ENCODE data around the gene KIF26A. TPM values are rescaled to one million over a fixed set of nuclear protein-coding genes. Genes with fewer than 3 reads are reported as not detected.

The KIF26A gene
- total RNA-seq, 1 donor from 2014 or later, result 5.9 TPM

DNA sequence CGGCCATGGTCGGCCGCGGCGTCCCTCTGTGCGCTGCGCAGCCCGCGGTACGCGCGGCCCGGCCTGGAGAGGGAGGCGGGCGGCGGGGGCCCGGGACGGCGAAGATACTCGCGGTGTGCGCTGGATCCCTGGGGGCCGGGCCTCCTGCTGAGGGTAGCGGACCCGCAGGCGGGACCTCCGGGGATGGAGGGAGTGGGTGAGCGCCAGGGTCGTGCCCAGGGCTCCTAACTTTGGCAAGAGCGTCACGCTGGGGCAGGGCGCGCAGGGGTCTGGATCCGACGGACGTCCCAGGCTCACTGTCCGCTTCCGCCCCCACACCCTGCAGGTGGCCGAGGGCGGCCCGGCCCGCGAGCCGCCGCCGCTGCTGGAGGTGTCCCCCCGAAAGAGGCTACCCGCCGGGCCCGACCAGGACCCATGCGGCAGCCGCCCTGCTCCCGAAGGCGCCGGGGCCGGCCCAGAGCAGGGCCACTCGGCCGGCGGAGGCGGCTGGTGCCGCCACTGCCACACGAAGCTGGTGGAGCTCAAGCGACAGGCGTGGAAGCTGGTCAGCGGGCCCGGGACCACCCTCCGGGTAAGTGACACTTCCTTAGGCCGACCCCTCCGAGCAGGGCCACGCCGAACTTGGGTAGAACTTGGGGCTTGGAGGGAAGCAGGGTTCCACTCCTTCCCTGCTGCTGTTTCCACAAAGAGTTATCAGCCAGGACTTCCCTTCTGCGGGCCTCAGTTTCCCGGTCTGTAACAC is 502 bp downstream of the KIF26A start:
- H3K27ac ChIP-seq, result no peak overlapping the region
- no peaks in the 10 kb centered on the region for H3K9me3 ChIP-seq
- ATAC-seq (no peak), DNase-seq (peak; percentile 63)
- H3K4me1 ChIP-seq, result peaks cover 30% of the 10 kb centered on the region
- peaks cover 64% of the 10 kb centered on the region for H3K27me3 ChIP-seq
- intact Hi-C loops (cut with DNase I), result loop anchor here (10.0 kb wide), 1 partner anchor 426 kb away; no protein-coding TSS in a partner anchor
- H3K4me3 ChIP-seq, result peak overlapping the region; percentile 55
- TF ChIP-seq, protein P1, sequence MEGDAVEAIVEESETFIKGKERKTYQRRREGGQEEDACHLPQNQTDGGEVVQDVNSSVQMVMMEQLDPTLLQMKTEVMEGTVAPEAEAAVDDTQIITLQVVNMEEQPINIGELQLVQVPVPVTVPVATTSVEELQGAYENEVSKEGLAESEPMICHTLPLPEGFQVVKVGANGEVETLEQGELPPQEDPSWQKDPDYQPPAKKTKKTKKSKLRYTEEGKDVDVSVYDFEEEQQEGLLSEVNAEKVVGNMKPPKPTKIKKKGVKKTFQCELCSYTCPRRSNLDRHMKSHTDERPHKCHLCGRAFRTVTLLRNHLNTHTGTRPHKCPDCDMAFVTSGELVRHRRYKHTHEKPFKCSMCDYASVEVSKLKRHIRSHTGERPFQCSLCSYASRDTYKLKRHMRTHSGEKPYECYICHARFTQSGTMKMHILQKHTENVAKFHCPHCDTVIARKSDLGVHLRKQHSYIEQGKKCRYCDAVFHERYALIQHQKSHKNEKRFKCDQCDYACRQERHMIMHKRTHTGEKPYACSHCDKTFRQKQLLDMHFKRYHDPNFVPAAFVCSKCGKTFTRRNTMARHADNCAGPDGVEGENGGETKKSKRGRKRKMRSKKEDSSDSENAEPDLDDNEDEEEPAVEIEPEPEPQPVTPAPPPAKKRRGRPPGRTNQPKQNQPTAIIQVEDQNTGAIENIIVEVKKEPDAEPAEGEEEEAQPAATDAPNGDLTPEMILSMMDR (IDR thresholded peaks at IDR 0.05), result no peak
- H3K36me3 ChIP-seq, result no peaks in the 10 kb centered on the region

- peak overlapping the region; percentile 55 for H3K4me3 ChIP-seq
- peaks cover 30% of the 10 kb centered on the region for H3K4me1 ChIP-seq
- intact Hi-C loops (cut with DNase I), result loop anchor here (10.0 kb wide), 1 partner anchor 425 kb away; no protein-coding TSS in a partner anchor
- no peaks in the 10 kb centered on the region for H3K9me3 ChIP-seq
- TF ChIP-seq, protein P1 (IDR thresholded peaks at IDR 0.05), result no peak
- peak; percentile 53 for DNase-seq
- H3K27me3 ChIP-seq, result peaks cover 57% of the 10 kb centered on the region
- no peak overlapping the region for H3K27ac ChIP-seq
- H3K36me3 ChIP-seq, result no peaks in the 10 kb centered on the region
- no peak for ATAC-seq
These were observed 1.2 kb downstream of the KIF26A start for GRCh38 chr14:104139460-104140212.

GRCh38 chr14:104140213-104140462 is 1.8 kb downstream of the KIF26A start:
- no peaks in the 10 kb centered on the region for H3K9me3 ChIP-seq
- H3K27me3 ChIP-seq, result peaks cover 52% of the 10 kb centered on the region
- H3K4me3 ChIP-seq, result peak overlapping the region; percentile 55
- no peak overlapping the region for H3K27ac ChIP-seq
- peaks cover 30% of the 10 kb centered on the region for H3K4me1 ChIP-seq
- peak; percentile 57 for DNase-seq
- ATAC-seq, result no peak
- no peaks in the 10 kb centered on the region for H3K36me3 ChIP-seq
- TF ChIP-seq, protein P1 (IDR thresholded peaks at IDR 0.05), result no peak
- intact Hi-C loops (cut with DNase I), result no loop called here

GRCh38 chr14:104140463-104141331 is 2.3 kb downstream of the KIF26A start:
- Histone ChIP-seq H3K27me3 (peaks cover 46% of the 10 kb centered on the region), H3K9me3 (no peaks in the 10 kb centered on the region), H3K27ac (no peak overlapping the region), H3K36me3 (no peaks in the 10 kb centered on the region), H3K4me3 (peak overlapping the region; percentile 55), H3K4me1 (peaks cover 26% of the 10 kb centered on the region)
- ATAC-seq, result no peak
- intact Hi-C loops (cut with DNase I), result no loop called here
- TF ChIP-seq, protein P1 (IDR thresholded peaks at IDR 0.05), result no peak
- DNase-seq, result peak; percentile 63

DNA sequence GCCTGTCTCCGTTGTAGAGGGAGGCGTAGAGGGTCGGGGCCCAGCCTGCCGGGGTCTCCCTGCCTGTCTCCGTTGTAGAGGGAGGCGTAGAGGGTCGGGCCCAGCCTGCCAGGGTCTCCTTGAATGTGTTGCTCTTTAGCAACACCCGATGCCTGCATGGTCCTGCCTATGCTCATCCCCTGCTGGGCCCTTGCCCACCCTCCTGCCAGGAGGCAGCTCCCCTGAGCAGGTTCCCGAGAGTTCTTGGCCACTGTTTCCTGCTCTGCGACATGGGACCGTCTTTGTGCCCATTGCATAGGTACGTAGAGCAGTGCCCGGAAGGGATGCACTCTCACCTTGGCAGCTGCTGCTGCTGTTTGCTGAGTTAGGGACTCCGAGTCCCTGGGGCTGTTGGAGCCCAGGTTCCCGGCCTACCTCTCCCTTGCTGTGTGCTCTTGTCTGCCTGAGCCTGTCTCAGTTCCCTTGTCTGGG is 3.3 kb downstream of the KIF26A start:
- TF ChIP-seq, protein P1 (IDR thresholded peaks at IDR 0.05), result no peak
- H3K36me3 ChIP-seq, result no peaks in the 10 kb centered on the region
- DNase-seq, result peak; percentile 54
- H3K9me3 ChIP-seq, result no peaks in the 10 kb centered on the region
- no peak overlapping the region for H3K4me3 ChIP-seq
- ATAC-seq, result no peak
- intact Hi-C loops (cut with DNase I), result no loop called here
- peaks cover 20% of the 10 kb centered on the region for H3K4me1 ChIP-seq
- H3K27me3 ChIP-seq, result peaks cover 40% of the 10 kb centered on the region
- H3K27ac ChIP-seq, result no peak overlapping the region
